ENCODE measurements around the gene GNAO1. TPM values are rescaled to one million over a fixed set of nuclear protein-coding genes. Genes with fewer than 3 reads are reported as not detected.

Gene GNAO1
- polyA plus RNA-seq, 1 of the 3 experiments (the other 2 are of a cell fraction): 0.30 TPM

DNA sequence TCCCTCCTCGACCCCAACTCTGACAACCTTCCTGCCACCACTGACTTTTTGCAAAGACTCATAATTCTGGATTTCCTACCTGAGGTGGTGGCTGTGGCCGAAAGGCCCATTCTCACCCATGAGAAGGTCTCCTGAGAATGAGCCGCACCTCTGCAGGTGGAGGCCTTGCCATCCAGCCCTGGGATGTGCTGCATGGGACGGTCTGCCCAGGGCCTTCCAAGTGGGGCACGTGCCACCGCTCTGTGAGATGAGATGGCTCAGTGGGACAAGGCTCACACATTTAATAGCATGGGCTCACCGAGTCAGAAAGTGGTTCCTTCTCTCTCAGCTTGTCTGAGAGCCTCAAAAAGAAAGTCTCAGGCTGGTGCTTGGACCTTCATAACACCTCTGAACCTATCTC, 121.3 kb downstream of the GNAO1 start:
- Histone ChIP-seq H3F3A (replicated peaks; ENCODE audit: insufficient read depth) (no peaks in the 10 kb centered on the region), H3K9me3 (no peaks in the 10 kb centered on the region), H3K36me3 (replicated peaks in 1 of 2; ENCODE audit: control insufficient read depth in 1 of 2, insufficient read depth in 2 of 2, low read length in 1 of 2) (no peaks in the 10 kb centered on the region), H3K4me1 (ENCODE audit: control insufficient read depth in 1 of 2, insufficient read depth in 2 of 2, low read depth in 1 of 2, low read length in 1 of 2) (peaks cover 0 to 15% of the 10 kb centered on the region in 2 experiments; a peak in 1 of 4 replicates), H4K20me1 (ENCODE audit: insufficient read depth) (no peaks in the 10 kb centered on the region), H3K4me3 (ENCODE audit: low read depth in 2 of 2, low read length in 1 of 2) (no peak overlapping the region), H3K9ac (no peak overlapping the region), H3K27ac (ENCODE audit: low read depth in 2 of 2, low read length in 1 of 2) (no peak overlapping the region), H2AFZ (ENCODE audit: low read depth) (no peak overlapping the region), H3K4me2 (no peak overlapping the region), H3K79me2 (ENCODE audit: insufficient read depth) (no peaks in the 10 kb centered on the region), H3K9me2 (no peaks in the 10 kb centered on the region), H3K27me3 (ENCODE audit: insufficient read depth) (no peaks in the 10 kb centered on the region; the same call in 1 of the 2 replicates)
- DNase-seq: no peak
- TF ChIP-seq, protein P1, sequence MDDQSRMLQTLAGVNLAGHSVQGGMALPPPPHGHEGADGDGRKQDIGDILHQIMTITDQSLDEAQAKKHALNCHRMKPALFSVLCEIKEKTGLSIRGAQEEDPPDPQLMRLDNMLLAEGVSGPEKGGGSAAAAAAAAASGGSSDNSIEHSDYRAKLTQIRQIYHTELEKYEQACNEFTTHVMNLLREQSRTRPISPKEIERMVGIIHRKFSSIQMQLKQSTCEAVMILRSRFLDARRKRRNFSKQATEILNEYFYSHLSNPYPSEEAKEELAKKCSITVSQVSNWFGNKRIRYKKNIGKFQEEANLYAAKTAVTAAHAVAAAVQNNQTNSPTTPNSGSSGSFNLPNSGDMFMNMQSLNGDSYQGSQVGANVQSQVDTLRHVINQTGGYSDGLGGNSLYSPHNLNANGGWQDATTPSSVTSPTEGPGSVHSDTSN (IDR thresholded peaks at IDR 0.05): no peak
- TF ChIP-seq POLR2AphosphoS5 (IDR thresholded peaks at IDR 0.05; ENCODE audit: low read depth, low read length) (no peak), ELF1 (IDR thresholded peaks at IDR 0.05) (no peak), FOXJ3 (CRISPR knock-in tag; IDR thresholded peaks at IDR 0.05) (no peak), EP300 (IDR thresholded peaks at IDR 0.05; ENCODE audit: borderline replicate concordance in 1 of 2, low read depth in 1 of 2, low read length in 1 of 2) (no peak), CHD2 (IDR thresholded peaks at IDR 0.05; ENCODE audit: low read length, partially characterized antibody) (no peak), YY1 (IDR thresholded peaks at IDR 0.05; ENCODE audit: low read depth) (no peak), TCF12 (IDR thresholded peaks at IDR 0.05) (no peak), EZH2phosphoT487 (IDR thresholded peaks at IDR 0.05; ENCODE audit: borderline replicate concordance, low read depth) (no peak), RCOR1 (IDR thresholded peaks at IDR 0.05; ENCODE audit: low read length) (no peak), MXI1 (IDR thresholded peaks at IDR 0.05; ENCODE audit: low read depth, low read length) (no peak), GATA2 (CRISPR knock-in tag; IDR thresholded peaks at IDR 0.05) (no peak), MEF2A (IDR thresholded peaks at IDR 0.05; ENCODE audit: borderline replicate concordance, low read depth) (no peak), JUND (IDR thresholded peaks at IDR 0.05) (no peak), RXRA (IDR thresholded peaks at IDR 0.05; ENCODE audit: borderline replicate concordance, low read depth) (no peak), RFX5 (IDR thresholded peaks at IDR 0.05; ENCODE audit: low read length) (no peak), TAF1 (IDR thresholded peaks at IDR 0.05; ENCODE audit: borderline replicate concordance, low read depth, low read length) (no peak)
- TF ChIP-seq, protein P2, sequence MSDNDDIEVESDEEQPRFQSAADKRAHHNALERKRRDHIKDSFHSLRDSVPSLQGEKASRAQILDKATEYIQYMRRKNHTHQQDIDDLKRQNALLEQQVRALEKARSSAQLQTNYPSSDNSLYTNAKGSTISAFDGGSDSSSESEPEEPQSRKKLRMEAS (IDR thresholded peaks at IDR 0.05; ENCODE audit: low read depth): no peak
- TF ChIP-seq, protein P3, sequence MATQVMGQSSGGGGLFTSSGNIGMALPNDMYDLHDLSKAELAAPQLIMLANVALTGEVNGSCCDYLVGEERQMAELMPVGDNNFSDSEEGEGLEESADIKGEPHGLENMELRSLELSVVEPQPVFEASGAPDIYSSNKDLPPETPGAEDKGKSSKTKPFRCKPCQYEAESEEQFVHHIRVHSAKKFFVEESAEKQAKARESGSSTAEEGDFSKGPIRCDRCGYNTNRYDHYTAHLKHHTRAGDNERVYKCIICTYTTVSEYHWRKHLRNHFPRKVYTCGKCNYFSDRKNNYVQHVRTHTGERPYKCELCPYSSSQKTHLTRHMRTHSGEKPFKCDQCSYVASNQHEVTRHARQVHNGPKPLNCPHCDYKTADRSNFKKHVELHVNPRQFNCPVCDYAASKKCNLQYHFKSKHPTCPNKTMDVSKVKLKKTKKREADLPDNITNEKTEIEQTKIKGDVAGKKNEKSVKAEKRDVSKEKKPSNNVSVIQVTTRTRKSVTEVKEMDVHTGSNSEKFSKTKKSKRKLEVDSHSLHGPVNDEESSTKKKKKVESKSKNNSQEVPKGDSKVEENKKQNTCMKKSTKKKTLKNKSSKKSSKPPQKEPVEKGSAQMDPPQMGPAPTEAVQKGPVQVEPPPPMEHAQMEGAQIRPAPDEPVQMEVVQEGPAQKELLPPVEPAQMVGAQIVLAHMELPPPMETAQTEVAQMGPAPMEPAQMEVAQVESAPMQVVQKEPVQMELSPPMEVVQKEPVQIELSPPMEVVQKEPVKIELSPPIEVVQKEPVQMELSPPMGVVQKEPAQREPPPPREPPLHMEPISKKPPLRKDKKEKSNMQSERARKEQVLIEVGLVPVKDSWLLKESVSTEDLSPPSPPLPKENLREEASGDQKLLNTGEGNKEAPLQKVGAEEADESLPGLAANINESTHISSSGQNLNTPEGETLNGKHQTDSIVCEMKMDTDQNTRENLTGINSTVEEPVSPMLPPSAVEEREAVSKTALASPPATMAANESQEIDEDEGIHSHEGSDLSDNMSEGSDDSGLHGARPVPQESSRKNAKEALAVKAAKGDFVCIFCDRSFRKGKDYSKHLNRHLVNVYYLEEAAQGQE (IDR thresholded peaks at IDR 0.05; ENCODE audit: low read depth, low read length): no peak
- TF ChIP-seq, protein P4, sequence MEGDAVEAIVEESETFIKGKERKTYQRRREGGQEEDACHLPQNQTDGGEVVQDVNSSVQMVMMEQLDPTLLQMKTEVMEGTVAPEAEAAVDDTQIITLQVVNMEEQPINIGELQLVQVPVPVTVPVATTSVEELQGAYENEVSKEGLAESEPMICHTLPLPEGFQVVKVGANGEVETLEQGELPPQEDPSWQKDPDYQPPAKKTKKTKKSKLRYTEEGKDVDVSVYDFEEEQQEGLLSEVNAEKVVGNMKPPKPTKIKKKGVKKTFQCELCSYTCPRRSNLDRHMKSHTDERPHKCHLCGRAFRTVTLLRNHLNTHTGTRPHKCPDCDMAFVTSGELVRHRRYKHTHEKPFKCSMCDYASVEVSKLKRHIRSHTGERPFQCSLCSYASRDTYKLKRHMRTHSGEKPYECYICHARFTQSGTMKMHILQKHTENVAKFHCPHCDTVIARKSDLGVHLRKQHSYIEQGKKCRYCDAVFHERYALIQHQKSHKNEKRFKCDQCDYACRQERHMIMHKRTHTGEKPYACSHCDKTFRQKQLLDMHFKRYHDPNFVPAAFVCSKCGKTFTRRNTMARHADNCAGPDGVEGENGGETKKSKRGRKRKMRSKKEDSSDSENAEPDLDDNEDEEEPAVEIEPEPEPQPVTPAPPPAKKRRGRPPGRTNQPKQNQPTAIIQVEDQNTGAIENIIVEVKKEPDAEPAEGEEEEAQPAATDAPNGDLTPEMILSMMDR (IDR thresholded peaks at IDR 0.05): no peak
- POLR2A ChIA-PET: no interaction called here
- 55% methylated on average over 4 of the region's 7 CpGs for WGBS (ENCODE audit: low lambda C conversion rate)
- CTCF ChIA-PET: interaction anchor here (1.4 kb wide), 1 partner anchor 31 kb away, joined by 4 read pairs; no protein-coding TSS in a partner anchor
